Measurements from ENCODE around the gene PLXNA4.

PLXNA4 gene

GRCh38 chr7:132469681-132470080 is 106.6 kb downstream of the PLXNA4 start:
- DNase-seq: no peak

GRCh38 chr7:132469264-132469663 is 107.0 kb downstream of the PLXNA4 start:
- DNase-seq: peak; percentile 48

GRCh38 chr7:132466367-132466766 is 109.9 kb downstream of the PLXNA4 start:
- no peak for DNase-seq

- DNase-seq: no peak
Observed at GRCh38 chr7:132465516-132465915, 110.8 kb downstream of the PLXNA4 start.

GRCh38 chr7:132464740-132465139 is 111.5 kb downstream of the PLXNA4 start:
- DNase-seq: peak; percentile 75

GRCh38 chr7:132463922-132464321 is 112.3 kb downstream of the PLXNA4 start:
- no peak for DNase-seq

GRCh38 chr7:132462478-132462877 is 113.8 kb downstream of the PLXNA4 start:
- DNase-seq: no peak

GRCh38 chr7:132461032-132461592 is 115.2 kb downstream of the PLXNA4 start:
- DNase-seq: no peak

- no peak for DNase-seq
Observed at GRCh38 chr7:132458729-132459128, 117.5 kb downstream of the PLXNA4 start.

- DNase-seq: no peak
Observed at GRCh38 chr7:132457658-132458057, 118.6 kb downstream of the PLXNA4 start.

GRCh38 chr7:132456418-132456817 is 119.9 kb downstream of the PLXNA4 start:
- no peak for DNase-seq

GRCh38 chr7:132455378-132455777 is 120.9 kb downstream of the PLXNA4 start:
- DNase-seq: peak; percentile 69

GRCh38 chr7:132453826-132454225 is 122.4 kb downstream of the PLXNA4 start:
- DNase-seq: no peak

- no peak for DNase-seq
Observed at GRCh38 chr7:132451161-132451560, 125.1 kb downstream of the PLXNA4 start.

- no peak for DNase-seq
Observed at GRCh38 chr7:132450696-132451095, 125.6 kb downstream of the PLXNA4 start.

- no peak for DNase-seq
Observed at GRCh38 chr7:132450188-132450587, 126.1 kb downstream of the PLXNA4 start.

GRCh38 chr7:132446666-132447278 is 129.5 kb downstream of the PLXNA4 start:
- DNase-seq: no peak

- no peak for DNase-seq
Observed at GRCh38 chr7:132446260-132446659, 130.0 kb downstream of the PLXNA4 start.

- no peak for DNase-seq
Observed at GRCh38 chr7:132443761-132444520, 132.3 kb downstream of the PLXNA4 start.

- no peak for DNase-seq
Observed at GRCh38 chr7:132441935-132442334, 134.3 kb downstream of the PLXNA4 start.

GRCh38 chr7:132440151-132440550 is 136.1 kb downstream of the PLXNA4 start:
- no peak for DNase-seq

GRCh38 chr7:132438926-132439325 is 137.3 kb downstream of the PLXNA4 start:
- DNase-seq: no peak

GRCh38 chr7:132437730-132438129 is 138.5 kb downstream of the PLXNA4 start:
- DNase-seq: no peak

GRCh38 chr7:132436121-132436520 is 140.1 kb downstream of the PLXNA4 start:
- peak; percentile 18 for DNase-seq
